ENCODE data around the gene MVD. TPM values are rescaled to one million over a fixed set of nuclear protein-coding genes. Genes with fewer than 3 reads are reported as not detected.

The MVD gene, protein sequence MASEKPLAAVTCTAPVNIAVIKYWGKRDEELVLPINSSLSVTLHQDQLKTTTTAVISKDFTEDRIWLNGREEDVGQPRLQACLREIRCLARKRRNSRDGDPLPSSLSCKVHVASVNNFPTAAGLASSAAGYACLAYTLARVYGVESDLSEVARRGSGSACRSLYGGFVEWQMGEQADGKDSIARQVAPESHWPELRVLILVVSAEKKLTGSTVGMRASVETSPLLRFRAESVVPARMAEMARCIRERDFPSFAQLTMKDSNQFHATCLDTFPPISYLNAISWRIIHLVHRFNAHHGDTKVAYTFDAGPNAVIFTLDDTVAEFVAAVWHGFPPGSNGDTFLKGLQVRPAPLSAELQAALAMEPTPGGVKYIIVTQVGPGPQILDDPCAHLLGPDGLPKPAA
- 76.2 and 167 TPM in 2 replicates for total RNA-seq

DNA sequence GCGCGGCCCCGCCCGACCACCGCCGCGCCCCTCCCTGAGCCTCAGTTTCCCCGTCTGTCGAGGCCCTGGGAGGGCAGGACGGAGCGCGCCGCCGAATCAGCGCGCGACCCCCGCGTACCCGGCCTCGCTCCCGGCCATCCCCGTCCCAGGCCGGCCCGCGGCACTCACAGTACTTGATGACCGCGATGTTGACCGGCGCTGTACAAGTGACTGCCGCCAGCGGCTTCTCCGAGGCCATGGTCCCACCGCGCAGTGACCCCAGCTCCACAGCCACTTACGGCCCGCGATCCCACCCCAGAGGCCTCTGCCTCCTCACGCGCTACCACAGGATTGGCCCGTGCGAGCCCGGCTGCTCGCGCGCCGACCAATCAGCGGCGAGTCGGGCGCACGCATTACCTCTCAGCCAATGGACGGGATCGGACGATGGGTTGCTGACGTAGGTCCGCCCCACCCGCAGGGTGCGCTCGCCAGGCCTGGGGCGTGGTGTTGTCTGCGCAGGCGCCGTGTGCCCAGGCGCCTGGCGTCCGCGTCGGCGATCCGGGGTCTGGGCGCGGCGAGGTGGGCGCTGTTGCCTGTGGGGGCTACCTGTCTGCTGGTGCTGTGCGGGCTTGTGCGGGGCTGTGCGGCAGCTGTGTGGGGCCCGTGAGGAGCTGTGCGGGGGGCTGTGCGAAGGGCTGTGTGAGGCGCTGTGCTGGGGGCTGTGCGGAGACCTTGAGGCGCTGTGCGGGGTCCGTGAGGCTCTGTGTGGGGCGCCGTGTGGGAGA lies at the start of gene MVD:
Gene MVD, minus strand, starts transcription at position 249 of the 764 bp plus-strand sequence. Its CDS starts 11 bp downstream, at position 238.
- TF ChIP-seq, protein P1, sequence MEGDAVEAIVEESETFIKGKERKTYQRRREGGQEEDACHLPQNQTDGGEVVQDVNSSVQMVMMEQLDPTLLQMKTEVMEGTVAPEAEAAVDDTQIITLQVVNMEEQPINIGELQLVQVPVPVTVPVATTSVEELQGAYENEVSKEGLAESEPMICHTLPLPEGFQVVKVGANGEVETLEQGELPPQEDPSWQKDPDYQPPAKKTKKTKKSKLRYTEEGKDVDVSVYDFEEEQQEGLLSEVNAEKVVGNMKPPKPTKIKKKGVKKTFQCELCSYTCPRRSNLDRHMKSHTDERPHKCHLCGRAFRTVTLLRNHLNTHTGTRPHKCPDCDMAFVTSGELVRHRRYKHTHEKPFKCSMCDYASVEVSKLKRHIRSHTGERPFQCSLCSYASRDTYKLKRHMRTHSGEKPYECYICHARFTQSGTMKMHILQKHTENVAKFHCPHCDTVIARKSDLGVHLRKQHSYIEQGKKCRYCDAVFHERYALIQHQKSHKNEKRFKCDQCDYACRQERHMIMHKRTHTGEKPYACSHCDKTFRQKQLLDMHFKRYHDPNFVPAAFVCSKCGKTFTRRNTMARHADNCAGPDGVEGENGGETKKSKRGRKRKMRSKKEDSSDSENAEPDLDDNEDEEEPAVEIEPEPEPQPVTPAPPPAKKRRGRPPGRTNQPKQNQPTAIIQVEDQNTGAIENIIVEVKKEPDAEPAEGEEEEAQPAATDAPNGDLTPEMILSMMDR (conservative IDR thresholded peaks at IDR 0.05; ENCODE audit: low read depth, low read length): peak; percentile 4
- peak; percentile 63 for DNase-seq (ENCODE audit: low read depth)
- H3K4me3 ChIP-seq (ENCODE audit: low read depth, low read length): peak within 1 kb of the TSS; percentile 98

DNA sequence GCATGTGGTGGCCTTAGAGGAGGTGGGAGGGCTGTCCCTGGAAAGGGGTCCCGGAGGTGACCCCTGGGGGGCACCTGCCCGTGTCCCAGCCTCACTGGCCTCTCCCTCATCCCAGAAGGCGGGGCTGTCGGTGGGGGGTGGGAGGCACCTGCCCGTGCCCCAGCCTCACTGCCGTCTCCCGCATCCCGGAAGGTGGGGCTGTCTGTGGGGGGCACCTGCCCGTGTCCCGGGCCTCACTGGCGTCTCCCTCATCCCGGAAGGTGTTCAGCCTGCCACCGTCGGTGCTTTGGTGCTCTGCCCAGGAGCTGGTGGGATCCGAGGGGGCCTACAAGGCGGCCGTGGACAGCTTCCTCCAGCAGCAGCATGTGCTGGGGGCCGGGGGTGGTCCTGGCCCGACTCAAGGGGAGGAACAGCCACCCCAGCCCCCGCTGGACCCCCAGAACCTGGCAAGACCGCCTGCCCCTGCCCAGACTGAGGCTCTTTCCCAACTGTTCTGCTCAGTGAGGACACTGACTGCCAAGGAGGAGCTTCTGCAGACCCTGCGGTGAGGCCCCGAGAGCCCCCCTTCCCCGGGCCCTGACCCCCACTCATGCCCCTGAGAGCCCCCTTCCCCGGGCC lies 49.6 kb upstream of the MVD start:
- TF ChIP-seq, protein P1 (conservative IDR thresholded peaks at IDR 0.05; ENCODE audit: low read depth, low read length): no peak
- no peak for DNase-seq (ENCODE audit: low read depth)
- no peak overlapping the region for H3K4me3 ChIP-seq (ENCODE audit: low read depth, low read length)

DNA sequence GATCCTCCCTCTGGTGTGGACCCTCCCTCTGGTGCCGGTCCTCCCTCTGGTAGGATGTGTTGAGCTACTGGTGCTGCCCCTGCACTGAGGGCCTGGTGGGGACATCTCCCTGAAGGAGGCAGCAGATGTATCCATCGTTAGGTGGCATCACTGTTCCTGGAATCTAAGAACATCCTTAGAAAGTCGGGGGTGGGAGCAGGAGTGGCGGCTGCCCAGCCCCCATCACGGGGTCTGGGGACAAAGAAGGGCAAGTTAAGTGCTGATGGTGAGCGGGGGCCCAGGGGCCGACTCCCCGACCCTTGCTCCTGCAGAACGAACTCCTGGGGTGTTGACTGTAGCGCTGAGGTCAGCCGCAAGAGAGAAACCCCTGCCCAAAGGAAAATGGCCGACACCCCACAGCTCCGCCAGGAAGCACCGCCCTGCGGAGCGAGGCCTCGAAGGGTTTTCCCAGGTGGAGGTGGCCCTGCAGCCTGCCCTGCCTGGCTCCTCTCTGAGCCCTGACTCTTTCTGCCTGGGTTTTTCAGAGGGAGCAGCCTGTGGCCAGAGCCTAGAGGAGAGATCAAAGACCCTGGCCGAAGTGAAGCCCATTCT lies 49.0 kb upstream of the MVD start:
- H3K4me3 ChIP-seq (ENCODE audit: low read depth, low read length): no peak overlapping the region
- DNase-seq (ENCODE audit: low read depth): no peak
- TF ChIP-seq, protein P1 (conservative IDR thresholded peaks at IDR 0.05; ENCODE audit: low read depth, low read length): no peak

DNA sequence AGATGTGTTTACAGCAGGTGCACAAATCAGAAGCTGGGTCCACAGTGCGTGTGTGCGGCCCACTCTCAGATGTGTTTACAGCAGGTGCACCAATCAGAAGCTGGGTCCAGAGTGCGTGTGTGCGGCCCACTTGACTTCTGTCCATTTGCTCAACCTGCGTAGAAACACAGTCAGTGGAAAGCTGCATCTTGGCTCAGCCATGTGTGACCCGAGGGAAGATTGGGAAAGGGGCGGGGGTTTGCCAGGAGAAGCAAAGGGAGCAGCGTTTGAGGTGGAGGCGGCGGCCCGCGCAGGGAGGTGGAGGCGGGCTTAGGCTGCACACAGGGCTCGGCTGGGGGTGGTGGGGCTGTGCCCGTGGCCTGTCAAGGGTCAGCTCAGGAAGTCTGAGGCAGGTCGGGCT lies 47.7 kb upstream of the MVD start:
- TF ChIP-seq, protein P1 (conservative IDR thresholded peaks at IDR 0.05; ENCODE audit: low read depth, low read length): no peak
- DNase-seq (ENCODE audit: low read depth): no peak
- no peak overlapping the region for H3K4me3 ChIP-seq (ENCODE audit: low read depth, low read length)

DNA sequence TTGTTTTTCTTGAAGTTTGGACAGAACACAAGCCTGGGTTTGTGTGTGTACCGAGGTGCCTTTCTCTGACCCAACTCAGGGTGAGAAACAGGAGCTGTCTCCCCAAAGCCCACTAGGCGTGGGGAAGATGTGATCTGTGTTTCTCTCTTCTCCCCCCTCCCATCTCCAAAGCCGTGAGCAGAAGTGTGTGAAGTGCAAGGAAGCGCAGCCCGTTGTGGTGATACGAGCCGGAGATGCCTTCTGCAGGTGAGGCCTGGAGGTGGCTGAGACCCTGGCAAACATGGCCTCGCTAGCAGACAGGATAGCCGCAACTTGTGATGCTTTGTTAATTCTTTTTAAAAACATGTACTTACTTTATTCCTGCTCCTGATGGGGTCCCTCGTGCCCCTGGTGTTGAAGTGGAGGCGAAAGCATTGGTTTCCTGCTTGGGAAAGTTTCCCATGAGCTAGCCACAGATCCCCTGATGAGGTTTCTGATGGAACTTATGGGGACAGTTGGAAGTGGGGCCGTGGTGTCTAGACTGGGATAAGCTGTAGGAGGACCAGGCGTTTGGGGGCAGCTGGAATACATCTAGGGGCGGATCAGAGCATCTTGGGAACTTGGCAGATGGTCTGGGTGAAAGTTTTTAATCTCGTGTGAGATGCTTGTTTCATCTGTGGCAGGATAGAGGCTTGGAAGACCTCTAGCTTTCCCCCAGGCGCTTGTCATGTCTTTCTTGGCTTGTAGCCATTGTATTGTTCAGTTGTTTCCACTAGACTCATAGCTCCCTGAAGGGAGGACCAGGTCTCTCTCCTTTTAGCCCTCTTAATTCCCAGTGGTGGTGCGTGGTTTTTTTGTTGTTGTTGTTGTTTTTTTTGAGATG lies 44.3 kb upstream of the MVD start:
- TF ChIP-seq, protein P1 (conservative IDR thresholded peaks at IDR 0.05; ENCODE audit: low read depth, low read length): no peak
- peak overlapping the region; percentile 99 for H3K4me3 ChIP-seq (ENCODE audit: low read depth, low read length)
- no peak for DNase-seq (ENCODE audit: low read depth)
